HEK293 (cell line): ENCODE results near the gene TPRN.

Source experiments
- CTCF ChIA-PET: fragments of 350-600 bp; formaldehyde crosslinking; extraction: SDS; loops from one replicate; lab custom pipeline; 2021; ENCODE audit warnings: antibody characterized with exemption; lab: Yijun Ruan, JAX
- POLR2A ChIA-PET: fragments of 300-600 bp; formaldehyde crosslinking; extraction: SDS; loops from one replicate; lab custom pipeline; 2020; ENCODE audit warnings: antibody characterized with exemption, inconsistent platforms; lab: Yijun Ruan, JAX
- H3K27ac ChIP-seq: fragments of 200-500 bp; sonication (Bioruptor generic); 2 replicates; pipeline ENCODE4 v1.5.1; 2014; ENCODE audit warnings: low read depth, low read length, control low read depth, inconsistent platforms; ENCODE audit errors: extremely low read depth
- H3K36me3 ChIP-seq, 2 experiments: fragments of 200-500 bp in 1 of 2; sonication (Bioruptor generic) in 1 of 2; 1 replicate in 1 of 2; 2 replicates in 1 of 2; pipeline ENCODE4 v1.5.1; 2014 to 2017; ENCODE audit warnings: inconsistent platforms in 2 of 2, low read length in 2 of 2; ENCODE audit not compliant: control insufficient read depth in 2 of 2, insufficient read depth in 1 of 2
- H3K4me1 ChIP-seq: fragments of 200-500 bp; sonication (Bioruptor generic); 2 replicates; pipeline ENCODE4 v1.5.1; 2014; ENCODE audit warnings: mild to moderate bottlenecking, low read length, inconsistent platforms; ENCODE audit not compliant: control insufficient read depth, insufficient read depth
- H3K4me3 ChIP-seq: 2 replicates; pipeline ENCODE4 v1.5.1; 2011; ENCODE audit warnings: low read depth, mild to moderate bottlenecking, control low read depth, low read length, moderate library complexity
- H3K9me3 ChIP-seq: fragments of 200-500 bp; sonication (Bioruptor generic); 2 replicates; pipeline ENCODE4 v1.5.1; 2014; ENCODE audit warnings: low read depth, low read length, inconsistent platforms; ENCODE audit not compliant: control insufficient read depth, insufficient read depth
- BCL11B ChIP-seq: fragments of 450-650 bp; formaldehyde crosslinking; IDR thresholded peaks from 2 replicates; pipeline ENCODE4 v1.5.1; 2016; ENCODE audit warnings: low read depth, missing biosample characterization, missing genetic modification characterization
- EGR2 ChIP-seq: fragments of 450-650 bp; formaldehyde crosslinking; IDR thresholded peaks from 2 replicates; pipeline ENCODE4 v1.5.1; 2016; ENCODE audit warnings: low read depth, missing biosample characterization, missing genetic modification characterization
- KLF10 ChIP-seq: fragments of 450-650 bp; IDR thresholded peaks from 2 replicates; pipeline ENCODE4 v1.5.1; 2018; ENCODE audit warnings: missing biosample characterization, mild to moderate bottlenecking, missing genetic modification characterization
- ZFHX2 ChIP-seq: fragments of 450-650 bp; formaldehyde crosslinking; conservative IDR thresholded peaks from 2 replicates; pipeline ENCODE4 v1.5.1; 2016; ENCODE audit warnings: missing biosample characterization, missing genetic modification characterization
- ZFP37 ChIP-seq: fragments of 450-650 bp; formaldehyde crosslinking; IDR thresholded peaks from 2 replicates; pipeline ENCODE4 v1.5.1; 2016; ENCODE audit warnings: missing biosample characterization, missing genetic modification characterization
- ZIC2 ChIP-seq: fragments of 450-650 bp; formaldehyde crosslinking; IDR thresholded peaks from 2 replicates; pipeline ENCODE4 v1.5.1; 2016; ENCODE audit warnings: missing biosample characterization, missing genetic modification characterization
- ZNF280D ChIP-seq: fragments of 450-650 bp; formaldehyde crosslinking; IDR thresholded peaks from 2 replicates; pipeline ENCODE4 v1.5.1; 2016; ENCODE audit warnings: missing biosample characterization, missing genetic modification characterization
- ZNF341 ChIP-seq: fragments of 450-650 bp; formaldehyde crosslinking; IDR thresholded peaks from 2 replicates; pipeline ENCODE4; 2016; ENCODE audit warnings: low read depth, missing biosample characterization, missing genetic modification characterization
- ZNF449 ChIP-seq: fragments of 450-650 bp; formaldehyde crosslinking; IDR thresholded peaks from 2 replicates; pipeline ENCODE4 v1.5.1; 2017; ENCODE audit warnings: missing biosample characterization, mild to moderate bottlenecking, missing genetic modification characterization, moderate library complexity
- ZNF558 ChIP-seq: fragments of 450-650 bp; formaldehyde crosslinking; IDR thresholded peaks from 2 replicates; pipeline ENCODE4 v1.5.1; 2016; ENCODE audit warnings: missing biosample characterization, missing genetic modification characterization
- ZNF621 ChIP-seq: fragments of 450-650 bp; formaldehyde crosslinking; IDR thresholded peaks from 2 replicates; pipeline ENCODE4 v1.5.1; 2017; ENCODE audit warnings: missing biosample characterization, missing genetic modification characterization
- ZNF623 ChIP-seq: fragments of 450-650 bp; formaldehyde crosslinking; IDR thresholded peaks from 2 replicates; pipeline ENCODE4 v1.5.1; 2016; ENCODE audit warnings: missing biosample characterization, missing genetic modification characterization
- ZNF629 ChIP-seq: fragments of 450-650 bp; formaldehyde crosslinking; IDR thresholded peaks from 2 replicates; pipeline ENCODE4 v1.5.1; 2017; ENCODE audit warnings: missing biosample characterization, missing genetic modification characterization
- ZNF654 ChIP-seq: fragments of 450-650 bp; formaldehyde crosslinking; IDR thresholded peaks from 2 replicates; pipeline ENCODE4 v1.5.1; 2016; ENCODE audit warnings: low read depth, missing biosample characterization, missing genetic modification characterization
- ZNF843 ChIP-seq: fragments of 450-650 bp; formaldehyde crosslinking; IDR thresholded peaks from 2 replicates; pipeline ENCODE4 v1.5.1; 2016; ENCODE audit warnings: missing biosample characterization, missing genetic modification characterization
- TF ChIP-seq, protein P1 (sequence below): fragments of 450-650 bp; IDR thresholded peaks from 2 replicates; pipeline ENCODE4 v1.5.1; 2018; ENCODE audit warnings: missing biosample characterization, mild to moderate bottlenecking, missing genetic modification characterization
- TF ChIP-seq, protein P2 (sequence below): fragments of 450-650 bp; formaldehyde crosslinking; IDR thresholded peaks from 2 replicates; pipeline ENCODE4 v1.5.1; 2016; ENCODE audit warnings: missing biosample characterization, missing genetic modification characterization, borderline replicate concordance

TPRN gene

DNA sequence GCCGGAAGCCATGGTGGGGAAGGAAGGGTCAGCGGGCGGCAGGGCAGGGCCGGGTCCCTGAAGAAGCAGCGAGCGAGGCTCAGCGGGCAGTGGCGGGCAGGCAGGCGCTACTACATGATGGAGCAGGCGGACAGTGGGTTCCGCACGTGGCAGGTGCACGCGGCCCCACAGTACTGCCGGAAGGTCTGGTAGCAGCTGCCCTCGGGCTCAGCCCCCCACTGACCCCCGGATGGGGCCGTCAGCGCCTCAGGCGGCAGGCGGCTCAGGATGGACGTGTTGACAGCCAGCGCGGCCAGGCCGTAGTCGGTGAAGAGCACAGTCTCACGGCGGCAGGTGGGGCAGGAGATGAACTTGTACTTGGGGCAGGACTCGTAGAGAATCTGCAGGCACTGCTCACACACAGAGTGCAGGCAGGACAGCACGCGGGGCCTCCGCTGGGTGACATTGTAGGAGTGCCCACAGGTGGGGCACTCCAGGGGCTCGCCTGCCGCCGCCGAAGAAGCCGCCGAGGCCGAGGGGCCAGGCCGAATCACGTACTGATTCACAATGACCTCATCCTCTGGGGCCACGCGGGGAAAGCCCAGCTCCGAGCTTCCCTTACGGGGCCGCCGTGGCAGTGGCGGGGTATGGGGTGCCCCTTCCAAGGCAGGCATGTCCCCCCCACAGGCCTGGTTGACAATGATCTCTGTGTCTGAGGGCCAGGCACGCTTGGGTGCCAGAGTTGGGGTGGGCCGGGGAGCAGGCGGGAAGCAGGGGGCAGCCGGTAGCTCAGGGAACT is 20.0 kb upstream of the TPRN start (continued):
- TF ChIP-seq ZNF449 (tag by site-specific recombination) (no peak), ZNF623 (tag by site-specific recombination) (no peak), ZNF629 (tag by site-specific recombination) (no peak), ZIC2 (tag by site-specific recombination) (peak; percentile 75), ZNF654 (no peak), ZNF280D (no peak), ZFP37 (tag by site-specific recombination) (no peak), ZNF621 (tag by site-specific recombination) (no peak)
- TF ChIP-seq, protein P1, sequence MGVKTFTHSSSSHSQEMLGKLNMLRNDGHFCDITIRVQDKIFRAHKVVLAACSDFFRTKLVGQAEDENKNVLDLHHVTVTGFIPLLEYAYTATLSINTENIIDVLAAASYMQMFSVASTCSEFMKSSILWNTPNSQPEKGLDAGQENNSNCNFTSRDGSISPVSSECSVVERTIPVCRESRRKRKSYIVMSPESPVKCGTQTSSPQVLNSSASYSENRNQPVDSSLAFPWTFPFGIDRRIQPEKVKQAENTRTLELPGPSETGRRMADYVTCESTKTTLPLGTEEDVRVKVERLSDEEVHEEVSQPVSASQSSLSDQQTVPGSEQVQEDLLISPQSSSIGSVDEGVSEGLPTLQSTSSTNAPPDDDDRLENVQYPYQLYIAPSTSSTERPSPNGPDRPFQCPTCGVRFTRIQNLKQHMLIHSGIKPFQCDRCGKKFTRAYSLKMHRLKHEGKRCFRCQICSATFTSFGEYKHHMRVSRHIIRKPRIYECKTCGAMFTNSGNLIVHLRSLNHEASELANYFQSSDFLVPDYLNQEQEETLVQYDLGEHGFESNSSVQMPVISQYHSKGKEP (tag by site-specific recombination), result no peak

DNA sequence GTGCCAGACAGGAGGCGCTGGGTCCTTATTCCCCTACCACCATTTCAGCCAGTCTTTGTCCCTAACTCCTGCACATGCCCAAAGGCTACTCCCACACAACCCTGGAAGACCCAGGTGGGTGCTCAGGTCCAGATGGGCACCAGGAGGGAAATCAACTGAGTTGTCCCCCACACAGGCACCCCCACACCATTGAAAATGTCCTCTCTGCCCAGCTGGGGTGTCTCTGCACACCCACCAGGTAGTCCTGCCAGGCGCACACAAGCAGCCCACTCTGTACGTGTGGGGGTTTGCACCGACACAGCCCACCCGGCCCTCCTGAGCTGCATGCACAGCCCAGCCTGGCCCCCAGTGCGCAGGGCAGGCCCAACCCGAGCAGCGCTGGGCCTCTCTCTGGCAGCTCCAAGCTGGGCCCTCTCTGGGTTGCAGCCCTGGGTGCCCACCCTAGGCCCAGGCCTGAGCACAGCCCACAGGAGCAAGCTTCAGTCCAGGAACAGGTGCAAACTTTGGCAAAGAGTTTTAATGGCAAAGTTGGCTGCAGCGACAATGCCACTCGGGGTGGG is 19.3 kb upstream of the TPRN start:
- H3K27ac ChIP-seq, result no peak overlapping the region
- POLR2A ChIA-PET, result interaction anchor here (0.5 to 17.2 kb wide), 9 partner anchors 11 to 133 kb away, joined by 3 to 304 read pairs (median 6); partner anchors contain the start of genes MAN1B1, NDOR1, TMEM203 and TPRN

More for the DNA sequence above, 19.3 kb upstream of the TPRN start:
- H3K36me3 ChIP-seq, result peaks cover 0 to 47% of the 10 kb centered on the region in 2 experiments; a peak in 1 of 3 replicates
- H3K4me3 ChIP-seq, result no peak overlapping the region
- H3K4me1 ChIP-seq, result peaks cover 4% of the 10 kb centered on the region
- TF ChIP-seq ZFHX2 (peak; percentile 82), ZNF341 (no peak), ZNF843 (no peak), EGR2 (tag by site-specific recombination) (peak; percentile 84), BCL11B (0 out of 2 replicates have a peak, but pooled peaks have one; percentile 15), KLF10 (tag by site-specific recombination) (no peak), ZNF558 (tag by site-specific recombination) (no peak)
- TF ChIP-seq, protein P2, sequence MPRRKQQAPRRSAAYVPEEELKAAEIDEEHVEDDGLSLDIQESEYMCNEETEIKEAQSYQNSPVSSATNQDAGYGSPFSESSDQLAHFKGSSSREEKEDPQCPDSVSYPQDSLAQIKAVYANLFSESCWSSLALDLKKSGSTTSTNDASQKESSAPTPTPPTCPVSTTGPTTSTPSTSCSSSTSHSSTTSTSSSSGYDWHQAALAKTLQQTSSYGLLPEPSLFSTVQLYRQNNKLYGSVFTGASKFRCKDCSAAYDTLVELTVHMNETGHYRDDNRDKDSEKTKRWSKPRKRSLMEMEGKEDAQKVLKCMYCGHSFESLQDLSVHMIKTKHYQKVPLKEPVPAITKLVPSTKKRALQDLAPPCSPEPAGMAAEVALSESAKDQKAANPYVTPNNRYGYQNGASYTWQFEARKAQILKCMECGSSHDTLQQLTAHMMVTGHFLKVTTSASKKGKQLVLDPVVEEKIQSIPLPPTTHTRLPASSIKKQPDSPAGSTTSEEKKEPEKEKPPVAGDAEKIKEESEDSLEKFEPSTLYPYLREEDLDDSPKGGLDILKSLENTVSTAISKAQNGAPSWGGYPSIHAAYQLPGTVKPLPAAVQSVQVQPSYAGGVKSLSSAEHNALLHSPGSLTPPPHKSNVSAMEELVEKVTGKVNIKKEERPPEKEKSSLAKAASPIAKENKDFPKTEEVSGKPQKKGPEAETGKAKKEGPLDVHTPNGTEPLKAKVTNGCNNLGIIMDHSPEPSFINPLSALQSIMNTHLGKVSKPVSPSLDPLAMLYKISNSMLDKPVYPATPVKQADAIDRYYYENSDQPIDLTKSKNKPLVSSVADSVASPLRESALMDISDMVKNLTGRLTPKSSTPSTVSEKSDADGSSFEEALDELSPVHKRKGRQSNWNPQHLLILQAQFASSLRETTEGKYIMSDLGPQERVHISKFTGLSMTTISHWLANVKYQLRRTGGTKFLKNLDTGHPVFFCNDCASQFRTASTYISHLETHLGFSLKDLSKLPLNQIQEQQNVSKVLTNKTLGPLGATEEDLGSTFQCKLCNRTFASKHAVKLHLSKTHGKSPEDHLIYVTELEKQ (tag by site-specific recombination), result no peak
- TF ChIP-seq, all 188 proteins: peak for 3
- CTCF ChIA-PET, result interaction anchor here (0.7 kb wide), 1 partner anchor 322 kb away, joined by 3 read pairs; no protein-coding TSS in a partner anchor
- H3K9me3 ChIP-seq, result no peaks in the 10 kb centered on the region
